K562 (cell line): ENCODE results near the gene CRCP.

Experiments used
- CBX2 ChIP-seq: fragments of 200-600 bp; sonication (generic); IDR thresholded peaks from one replicate; pipeline ENCODE4 v1.6.1; 2012; ENCODE audit warnings: mild to moderate bottlenecking, low read length, inconsistent platforms; ENCODE audit not compliant: insufficient read depth, poor library complexity, severe bottlenecking
- GTF2F1 ChIP-seq: IDR thresholded peaks from 2 replicates; pipeline ENCODE4 v1.6.1; 2011; ENCODE audit warnings: low read depth, low read length, improper control_type of control experiment
- HCFC1 ChIP-seq: IDR thresholded peaks from 2 replicates; pipeline ENCODE4 v1.6.1; 2012; ENCODE audit warnings: low read depth, low read length, improper control_type of control experiment
- HDAC1 ChIP-seq, 2 experiments: fragments of 450-650 bp; IDR thresholded peaks; 2 replicates each; pipeline ENCODE4 v1.6.1; 2016 to 2017; ENCODE audit warnings: inconsistent platforms in 1 of 2, mild to moderate bottlenecking in 1 of 2, moderate library complexity in 1 of 2
- IRF2 ChIP-seq: sonication (generic); formaldehyde crosslinking; IDR thresholded peaks from 2 replicates; pipeline ENCODE4 v1.8.1; 2022; ENCODE audit warnings: mild to moderate bottlenecking, missing genetic modification reagents
- PTBP1 ChIP-seq: fragments of 200-400 bp; formaldehyde crosslinking; IDR thresholded peaks from 2 replicates; pipeline ENCODE4 v1.6.1; 2017; ENCODE audit warnings: low read depth, low read length
- RB1 ChIP-seq: fragments of 450-650 bp; IDR thresholded peaks from 2 replicates; pipeline ENCODE4 v1.6.1; 2017; ENCODE audit warnings: low read depth, mild to moderate bottlenecking
- TF ChIP-seq, protein P1 (sequence below), 2 experiments: IDR thresholded peaks; 2 replicates each; pipeline ENCODE4 v1.6.1; 2012; ENCODE audit warnings: improper control_type of control experiment in 2 of 2, low read depth in 2 of 2, low read length in 2 of 2, borderline replicate concordance in 1 of 2

DNA sequence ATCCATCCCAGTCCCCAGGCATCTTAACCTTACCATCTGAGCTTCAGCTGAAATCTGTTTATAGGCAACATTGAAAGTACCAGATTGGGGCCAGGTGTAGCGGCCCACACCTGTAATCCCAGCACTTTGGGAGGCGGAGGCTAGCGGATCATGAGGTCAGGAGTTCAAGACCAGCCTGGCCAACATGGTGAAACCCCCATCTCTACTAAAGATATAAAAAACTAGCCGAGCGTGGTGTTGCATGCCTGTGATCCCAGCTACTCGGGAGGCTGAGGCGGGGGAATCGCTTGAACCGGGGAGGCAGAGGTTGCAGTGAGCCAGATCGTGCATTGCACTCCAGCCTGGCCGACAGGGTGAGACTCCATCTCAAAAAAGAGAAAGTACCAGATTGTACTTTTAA, 39.0 kb downstream of the CRCP start:
- no peak for TF ChIP-seq PTBP1
- no peak for TF ChIP-seq GTF2F1
- TF ChIP-seq IRF2 (CRISPR knock-in tag): no peak
- TF ChIP-seq HDAC1 (IDR thresholded peaks at IDR 0.05): no peak
- TF ChIP-seq, protein P1, sequence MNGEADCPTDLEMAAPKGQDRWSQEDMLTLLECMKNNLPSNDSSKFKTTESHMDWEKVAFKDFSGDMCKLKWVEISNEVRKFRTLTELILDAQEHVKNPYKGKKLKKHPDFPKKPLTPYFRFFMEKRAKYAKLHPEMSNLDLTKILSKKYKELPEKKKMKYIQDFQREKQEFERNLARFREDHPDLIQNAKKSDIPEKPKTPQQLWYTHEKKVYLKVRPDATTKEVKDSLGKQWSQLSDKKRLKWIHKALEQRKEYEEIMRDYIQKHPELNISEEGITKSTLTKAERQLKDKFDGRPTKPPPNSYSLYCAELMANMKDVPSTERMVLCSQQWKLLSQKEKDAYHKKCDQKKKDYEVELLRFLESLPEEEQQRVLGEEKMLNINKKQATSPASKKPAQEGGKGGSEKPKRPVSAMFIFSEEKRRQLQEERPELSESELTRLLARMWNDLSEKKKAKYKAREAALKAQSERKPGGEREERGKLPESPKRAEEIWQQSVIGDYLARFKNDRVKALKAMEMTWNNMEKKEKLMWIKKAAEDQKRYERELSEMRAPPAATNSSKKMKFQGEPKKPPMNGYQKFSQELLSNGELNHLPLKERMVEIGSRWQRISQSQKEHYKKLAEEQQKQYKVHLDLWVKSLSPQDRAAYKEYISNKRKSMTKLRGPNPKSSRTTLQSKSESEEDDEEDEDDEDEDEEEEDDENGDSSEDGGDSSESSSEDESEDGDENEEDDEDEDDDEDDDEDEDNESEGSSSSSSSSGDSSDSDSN (IDR thresholded peaks at IDR 0.05; ENCODE audit: borderline replicate concordance in 1 of 2, low read depth in 2 of 2, low read length in 2 of 2): no peak
- no peak for TF ChIP-seq RB1
- no peak for TF ChIP-seq HCFC1
- no peak for TF ChIP-seq CBX2
